Measurements from ENCODE around the gene HMGCR.

DNA sequence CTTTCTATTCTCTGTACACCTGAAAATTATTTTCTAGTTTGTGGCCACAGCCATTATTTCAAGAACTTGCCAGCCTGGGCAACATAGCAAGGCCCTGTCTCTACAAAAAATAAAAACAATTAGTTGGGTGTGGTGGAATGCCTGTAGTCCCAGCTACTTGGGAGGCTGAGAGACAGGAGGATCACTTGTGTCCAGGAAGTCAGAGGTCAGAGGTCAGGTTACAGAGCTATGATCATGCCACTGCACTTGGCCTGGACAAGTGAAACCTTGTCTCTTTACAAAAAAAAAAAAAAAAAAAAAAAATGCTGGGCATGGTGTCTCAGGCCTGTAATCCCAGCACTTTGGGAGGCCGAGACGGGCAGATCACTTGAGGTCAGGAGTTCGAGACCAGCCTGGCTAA lies 58.3 kb downstream of the HMGCR start:
- TF ChIP-seq, protein P1, sequence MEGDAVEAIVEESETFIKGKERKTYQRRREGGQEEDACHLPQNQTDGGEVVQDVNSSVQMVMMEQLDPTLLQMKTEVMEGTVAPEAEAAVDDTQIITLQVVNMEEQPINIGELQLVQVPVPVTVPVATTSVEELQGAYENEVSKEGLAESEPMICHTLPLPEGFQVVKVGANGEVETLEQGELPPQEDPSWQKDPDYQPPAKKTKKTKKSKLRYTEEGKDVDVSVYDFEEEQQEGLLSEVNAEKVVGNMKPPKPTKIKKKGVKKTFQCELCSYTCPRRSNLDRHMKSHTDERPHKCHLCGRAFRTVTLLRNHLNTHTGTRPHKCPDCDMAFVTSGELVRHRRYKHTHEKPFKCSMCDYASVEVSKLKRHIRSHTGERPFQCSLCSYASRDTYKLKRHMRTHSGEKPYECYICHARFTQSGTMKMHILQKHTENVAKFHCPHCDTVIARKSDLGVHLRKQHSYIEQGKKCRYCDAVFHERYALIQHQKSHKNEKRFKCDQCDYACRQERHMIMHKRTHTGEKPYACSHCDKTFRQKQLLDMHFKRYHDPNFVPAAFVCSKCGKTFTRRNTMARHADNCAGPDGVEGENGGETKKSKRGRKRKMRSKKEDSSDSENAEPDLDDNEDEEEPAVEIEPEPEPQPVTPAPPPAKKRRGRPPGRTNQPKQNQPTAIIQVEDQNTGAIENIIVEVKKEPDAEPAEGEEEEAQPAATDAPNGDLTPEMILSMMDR (IDR thresholded peaks at IDR 0.05) = no peak
- no peak for TF ChIP-seq POLR2A (IDR thresholded peaks at IDR 0.05)

Measured in adrenal gland (tissue), 5 donors.